ENCODE measurements around the gene MSLN.

The MSLN gene

GRCh38 chr16:802914-803753, 42.6 kb downstream of the MSLN start:
- FAIRE-seq (no peak), DNase-seq (ENCODE audit: low spot score) (no peak)

- no peak for DNase-seq (ENCODE audit: low spot score)
- no peak for FAIRE-seq
Observed at GRCh38 chr16:803754-804080, 43.2 kb downstream of the MSLN start.

- no peak for DNase-seq (ENCODE audit: low spot score)
- FAIRE-seq, result no peak
Observed at GRCh38 chr16:804193-805048, 43.9 kb downstream of the MSLN start.

- no peak for FAIRE-seq
- no peak for DNase-seq (ENCODE audit: low spot score)
Observed at GRCh38 chr16:805474-805873, 44.9 kb downstream of the MSLN start.

GRCh38 chr16:807347-808084, 47.0 kb downstream of the MSLN start:
- DNase-seq (ENCODE audit: low spot score) (peak; percentile 82), FAIRE-seq (no peak)

GRCh38 chr16:808085-808386, 47.5 kb downstream of the MSLN start:
- FAIRE-seq (no peak), DNase-seq (ENCODE audit: low spot score) (no peak)

GRCh38 chr16:813204-813915, 52.8 kb downstream of the MSLN start:
- DNase-seq (ENCODE audit: low spot score) (no peak), FAIRE-seq (no peak)

GRCh38 chr16:813916-814412, 53.4 kb downstream of the MSLN start:
- no peak for DNase-seq (ENCODE audit: low spot score)
- no peak for FAIRE-seq

- DNase-seq (ENCODE audit: low spot score) (peak; percentile 64), FAIRE-seq (peak; percentile 46)
Observed at GRCh38 chr16:814974-815373, 54.4 kb downstream of the MSLN start.

- DNase-seq (ENCODE audit: low spot score) (no peak), FAIRE-seq (no peak)
Observed at GRCh38 chr16:815861-816260, 55.3 kb downstream of the MSLN start.

- FAIRE-seq (no peak), DNase-seq (ENCODE audit: low spot score) (no peak)
Observed at GRCh38 chr16:817001-817906, 56.7 kb downstream of the MSLN start.

- no peak for FAIRE-seq
- DNase-seq (ENCODE audit: low spot score), result no peak
Observed at GRCh38 chr16:818132-818531, 57.6 kb downstream of the MSLN start.

Data from RCC 7860 (cell line).